ENCODE results near the gene HMCES.

HMCES gene

GRCh38 chr3:129353589-129353941 is 74.9 kb downstream of the HMCES start:
- no peak for TF ChIP-seq EZH2 (IDR thresholded peaks at IDR 0.05; ENCODE audit: borderline replicate concordance, low read depth, low read length, severe bottlenecking)
- TF ChIP-seq CTCF (IDR thresholded peaks at IDR 0.05; ENCODE audit: borderline replicate concordance, extremely low read depth, low read length, poor library complexity, severe bottlenecking), result no peak
- ATAC-seq (ENCODE audit: insufficient read depth, low read depth), result no peak
- H4K20me1 ChIP-seq (ENCODE audit: insufficient read depth, low read length), result no peaks in the 10 kb centered on the region
- no peaks in the 10 kb centered on the region for H3K4me1 ChIP-seq (ENCODE audit: insufficient read depth, low read length)
- no peak overlapping the region for H3K27ac ChIP-seq (ENCODE audit: low read length)
- no peak overlapping the region for H2AFZ ChIP-seq (ENCODE audit: low read depth, low read length)
- H3K27me3 ChIP-seq (ENCODE audit: insufficient read depth, low read length, poor library complexity), result no peaks in the 10 kb centered on the region
- no peak overlapping the region for H3K4me2 ChIP-seq (ENCODE audit: insufficient read depth, low read length)
- DNase-seq, result no peak
- H3K79me2 ChIP-seq (ENCODE audit: insufficient read depth, low read length), result no peaks in the 10 kb centered on the region
- no peaks in the 10 kb centered on the region for H3K36me3 ChIP-seq (ENCODE audit: insufficient read depth, low read length)
- no peak overlapping the region for H3K9ac ChIP-seq (ENCODE audit: low read depth, low read length)
- H3K4me3 ChIP-seq (ENCODE audit: low read depth in 1 of 2, low read length in 2 of 2), result no peak overlapping the region
- H3K9me3 ChIP-seq (ENCODE audit: insufficient read depth, low read length, severe bottlenecking), result no peaks in the 10 kb centered on the region
